GM19455 (cell line): ENCODE measurements around the gene GALT.

Experiments used
- ATAC-seq: cut with Tn5 transposase; IDR thresholded peaks from one replicate; pipeline ENCODE4 v1.9.1; 2021; ENCODE audit not compliant: unreplicated experiment

The GALT gene

DNA sequence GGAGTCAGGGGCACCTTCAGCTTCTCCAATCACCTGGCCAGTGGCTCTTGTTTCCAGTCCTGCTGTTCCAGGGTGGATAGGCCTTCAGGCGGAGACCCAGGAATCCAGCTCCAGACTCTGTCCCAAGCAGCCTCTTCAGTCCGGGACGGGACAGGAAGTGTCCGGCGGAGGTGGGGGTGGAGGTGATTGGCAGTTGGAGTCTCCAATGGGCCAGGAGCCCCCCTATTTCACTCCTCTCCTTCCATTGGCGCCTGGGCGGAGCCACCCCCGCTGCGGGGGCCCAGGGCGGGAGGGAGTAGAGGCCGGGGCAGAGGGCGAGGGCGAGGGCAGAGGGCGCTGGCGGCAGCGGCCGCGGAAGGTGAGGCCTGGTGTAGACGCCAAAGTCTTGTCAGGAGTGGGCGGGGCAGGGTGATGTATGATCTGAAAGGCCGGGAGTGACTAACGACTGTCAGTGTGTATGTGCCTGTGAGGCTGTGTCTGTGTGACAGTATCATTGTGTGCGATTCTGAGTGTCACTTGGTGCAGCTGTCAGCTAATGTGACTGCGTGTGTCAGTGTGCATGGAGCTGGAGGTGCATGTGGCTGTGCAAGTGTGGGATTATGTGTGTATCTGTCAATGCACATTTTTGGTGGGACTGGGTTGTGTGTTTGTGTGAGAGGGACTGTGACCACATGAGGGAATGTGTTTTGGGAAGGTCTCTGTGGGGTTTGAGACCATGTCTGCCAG lies 5.6 kb downstream of the GALT start, which contains the start of gene IL11RA:
TSS of gene IL11RA (plus strand) at position 310 of the 726 bp plus-strand sequence. CDS start 3,033 bp downstream, outside the sequence.
- no peak for ATAC-seq

DNA sequence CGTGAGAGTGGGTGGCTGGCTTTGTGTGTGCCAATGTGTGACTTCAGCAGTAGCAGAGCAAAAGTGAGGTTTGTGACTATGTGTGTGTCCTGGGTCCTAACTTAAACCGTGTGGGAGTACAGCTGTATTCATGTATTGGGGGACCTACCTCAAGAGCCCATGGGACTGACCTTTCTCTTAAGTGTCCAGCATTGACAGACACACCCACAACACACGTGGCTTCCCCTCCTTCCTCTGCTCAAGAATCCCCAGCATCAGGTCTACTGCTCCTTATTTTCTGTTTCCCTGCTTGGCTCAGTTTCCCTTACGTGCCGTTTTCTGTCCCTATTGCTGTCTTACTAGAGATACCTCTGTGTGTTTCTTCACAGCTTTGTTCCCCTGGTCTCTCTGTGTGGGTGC lies 6.1 kb downstream of the GALT start:
- no peak for ATAC-seq

DNA sequence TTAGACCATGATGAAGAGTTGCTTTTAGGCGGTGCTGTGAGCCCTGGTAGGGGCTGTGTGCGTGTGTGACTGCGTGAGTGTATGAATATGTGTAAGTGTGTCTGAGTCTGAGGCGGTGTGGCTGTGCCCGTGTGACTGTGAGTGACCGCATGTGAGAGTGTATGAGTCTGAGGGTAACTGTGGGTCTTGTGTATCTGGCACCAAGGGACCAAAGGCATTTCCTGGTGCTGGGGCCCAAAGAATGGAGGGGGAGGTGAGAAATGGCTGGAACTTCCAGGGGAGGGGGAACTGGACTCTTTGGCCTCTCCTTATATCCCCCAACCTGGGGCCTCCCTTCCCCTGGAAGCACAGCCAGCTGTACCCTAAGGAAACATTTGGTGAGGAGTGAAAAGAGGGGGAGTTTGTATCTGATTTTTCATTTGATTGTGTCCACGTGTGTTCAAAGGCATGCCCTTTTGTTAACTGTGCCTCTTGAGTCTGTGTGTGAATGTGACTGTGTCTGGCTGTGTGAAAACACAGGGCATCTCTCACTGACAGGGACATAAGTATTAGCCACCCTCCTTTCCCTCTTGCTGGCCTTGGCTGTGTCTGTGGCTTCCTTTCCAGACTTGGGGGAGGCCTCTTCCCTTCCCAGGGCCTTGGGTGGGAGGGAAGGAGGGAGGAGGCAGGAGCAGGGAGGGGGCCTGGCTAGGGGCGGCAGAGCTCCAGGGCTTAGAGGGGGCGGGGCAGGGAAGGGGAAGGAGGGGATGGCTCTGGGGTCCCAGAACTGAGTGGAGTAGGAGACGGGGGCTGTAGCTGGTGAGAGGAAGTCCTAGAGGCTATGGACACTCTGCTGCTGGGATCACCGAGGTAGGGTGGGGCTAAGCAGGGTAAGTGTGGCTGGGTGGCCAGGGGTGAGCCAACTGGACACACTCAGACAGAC lies 6.9 kb downstream of the GALT start:
- no peak for ATAC-seq

DNA sequence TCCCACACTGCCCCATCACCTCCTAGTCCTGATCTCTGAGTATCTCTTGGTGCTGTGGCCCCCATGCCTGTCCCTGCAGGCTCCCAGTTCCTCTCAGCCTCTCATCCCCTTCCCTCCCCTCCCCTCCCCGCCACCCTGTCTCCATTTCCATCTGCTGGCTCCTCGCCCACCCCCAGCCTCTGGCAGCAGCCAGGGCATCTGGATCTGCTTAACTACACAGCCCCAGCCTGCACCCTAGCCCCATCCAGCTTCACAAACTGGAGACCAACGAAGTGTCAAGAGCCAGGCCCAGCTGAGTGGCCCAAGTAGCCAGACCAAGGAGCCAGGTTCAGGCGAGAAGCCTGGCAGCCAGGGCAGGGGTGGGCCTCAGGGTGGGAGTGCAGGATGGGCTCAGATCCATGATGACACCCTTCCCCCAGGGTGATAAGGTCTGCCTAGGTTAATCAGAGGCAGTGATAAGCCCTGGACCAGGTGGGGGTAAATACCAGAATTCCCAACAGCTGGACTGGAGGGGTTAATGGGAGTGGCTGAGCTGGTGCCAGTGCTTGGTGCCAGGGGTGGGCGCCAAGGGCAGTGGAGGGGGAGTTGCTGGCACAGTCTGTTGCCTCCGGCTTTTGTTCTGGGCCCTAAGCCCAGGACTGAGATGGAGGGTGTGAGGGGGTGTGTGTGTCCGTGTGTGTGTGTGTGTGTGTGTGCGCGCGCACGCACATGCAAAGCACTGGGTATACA lies 8.0 kb downstream of the GALT start:
- no peak for ATAC-seq

DNA sequence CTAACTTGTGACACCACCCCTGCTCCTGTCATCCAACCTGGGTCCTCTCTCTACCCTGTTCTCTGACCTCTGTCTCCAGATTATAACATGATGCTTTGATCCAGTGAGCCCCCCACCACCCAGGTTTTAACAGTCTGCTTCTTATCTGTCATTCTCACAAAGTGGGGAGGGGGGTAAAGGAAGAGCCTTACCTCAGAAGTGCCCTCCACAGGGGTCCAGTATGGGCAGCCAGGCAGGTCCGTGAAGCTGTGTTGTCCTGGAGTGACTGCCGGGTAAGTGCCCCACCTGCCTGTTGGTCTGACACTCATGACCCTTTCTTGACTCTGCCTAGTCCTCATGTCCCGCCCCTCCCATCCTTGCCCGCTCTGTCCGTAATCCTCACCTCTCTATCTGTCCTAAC lies 8.9 kb downstream of the GALT start:
- ATAC-seq = no peak

DNA sequence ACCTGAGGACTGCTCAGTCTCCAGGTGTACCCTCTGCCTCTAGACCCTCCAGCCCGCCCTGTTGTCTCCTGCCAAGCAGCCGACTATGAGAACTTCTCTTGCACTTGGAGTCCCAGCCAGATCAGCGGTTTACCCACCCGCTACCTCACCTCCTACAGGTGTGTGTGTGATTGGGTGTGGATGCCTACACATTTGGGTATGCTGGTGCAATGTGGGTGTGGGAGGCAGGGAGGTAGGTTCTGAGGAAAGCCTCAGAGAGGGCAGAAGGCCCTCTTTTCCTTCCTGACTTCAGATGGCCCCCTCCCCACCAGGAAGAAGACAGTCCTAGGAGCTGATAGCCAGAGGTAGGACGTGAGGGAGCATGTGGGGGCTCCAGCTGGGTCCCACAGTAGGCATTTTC lies 10.5 kb downstream of the GALT start:
- no peak for ATAC-seq

DNA sequence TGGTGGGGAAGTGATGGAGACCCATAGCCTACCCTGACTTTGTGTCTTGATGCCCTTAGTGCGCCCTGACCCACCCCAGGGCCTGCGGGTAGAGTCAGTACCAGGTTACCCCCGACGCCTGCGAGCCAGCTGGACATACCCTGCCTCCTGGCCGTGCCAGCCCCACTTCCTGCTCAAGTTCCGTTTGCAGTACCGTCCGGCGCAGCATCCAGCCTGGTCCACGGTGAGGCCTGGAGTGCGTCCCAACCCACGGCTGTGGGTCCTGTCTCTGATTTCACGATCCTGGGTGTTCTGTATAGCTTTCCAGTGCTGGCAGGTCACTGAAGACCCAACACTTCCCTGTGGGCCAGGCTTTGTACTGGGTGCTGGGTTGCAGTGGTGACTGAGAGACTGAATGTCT lies 12.0 kb downstream of the GALT start:
- ATAC-seq = no peak

DNA sequence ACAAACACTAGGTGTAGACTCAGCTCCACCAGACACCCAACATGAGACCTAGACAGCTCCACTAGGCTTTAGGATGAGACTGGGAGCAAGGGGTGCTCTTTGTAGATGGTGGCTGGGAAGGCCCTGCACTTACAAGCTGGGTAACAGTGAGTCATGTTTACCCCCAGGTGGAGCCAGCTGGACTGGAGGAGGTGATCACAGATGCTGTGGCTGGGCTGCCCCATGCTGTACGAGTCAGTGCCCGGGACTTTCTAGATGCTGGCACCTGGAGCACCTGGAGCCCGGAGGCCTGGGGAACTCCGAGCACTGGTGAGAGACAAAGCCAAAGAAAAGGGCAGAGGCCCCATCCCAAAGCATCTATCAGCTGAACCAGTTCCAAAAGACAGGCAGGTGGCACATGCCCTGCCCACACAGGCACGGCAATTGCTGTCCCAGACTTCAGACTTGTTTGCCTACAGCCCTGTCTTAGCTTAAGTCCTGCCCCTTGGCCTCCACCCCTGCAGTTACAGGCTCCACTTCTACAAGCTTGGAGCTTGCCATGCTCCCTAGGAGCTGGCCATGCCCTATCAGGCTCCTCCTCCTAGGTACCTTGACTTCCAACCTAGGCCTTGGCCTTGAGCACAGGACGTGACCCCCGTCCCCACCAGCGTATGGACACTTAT lies 13.2 kb downstream of the GALT start:
- ATAC-seq = no peak

DNA sequence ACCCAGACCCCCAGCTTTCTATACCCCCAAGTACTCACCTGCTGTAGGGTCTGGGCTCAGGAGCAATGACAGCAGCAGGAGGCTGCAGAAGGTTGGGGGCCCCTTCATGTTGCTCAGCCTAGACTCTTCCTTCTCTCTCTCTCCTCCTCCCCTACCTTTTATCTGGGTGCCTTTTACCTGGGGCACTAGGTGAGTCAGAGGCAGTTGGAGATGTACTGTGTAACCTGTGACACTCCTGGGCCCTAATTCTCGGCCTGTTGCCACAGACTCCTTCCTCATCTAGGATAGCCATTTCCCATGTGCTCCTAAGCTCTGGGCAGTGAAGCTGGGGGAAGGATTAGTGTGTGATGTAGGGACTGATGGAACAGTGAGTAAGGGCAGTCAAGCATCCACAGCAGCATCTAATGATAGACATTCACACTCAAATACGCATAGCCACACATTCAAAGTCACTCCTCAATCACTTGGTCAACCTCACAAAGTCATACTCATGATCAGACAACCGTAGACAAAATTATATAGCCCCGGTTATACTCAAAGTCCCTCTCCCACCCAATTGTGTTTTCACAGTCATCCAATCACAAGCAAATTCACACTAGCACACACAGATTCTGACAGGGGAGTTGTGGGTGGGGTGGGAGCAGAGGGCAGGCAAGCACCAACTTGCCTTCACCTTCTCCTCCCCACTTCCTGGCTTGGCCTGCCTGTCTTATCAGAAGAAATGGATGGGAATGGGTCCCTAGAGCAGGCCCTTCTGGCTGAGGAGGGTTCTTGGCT lies 16.2 kb downstream of the GALT start, which contains the start of gene CCL27:
TSS of gene CCL27 (minus strand) at position 132 of the 777 bp plus-strand sequence. CDS start at position 108, 24 bp downstream.
- ATAC-seq = no peak

DNA sequence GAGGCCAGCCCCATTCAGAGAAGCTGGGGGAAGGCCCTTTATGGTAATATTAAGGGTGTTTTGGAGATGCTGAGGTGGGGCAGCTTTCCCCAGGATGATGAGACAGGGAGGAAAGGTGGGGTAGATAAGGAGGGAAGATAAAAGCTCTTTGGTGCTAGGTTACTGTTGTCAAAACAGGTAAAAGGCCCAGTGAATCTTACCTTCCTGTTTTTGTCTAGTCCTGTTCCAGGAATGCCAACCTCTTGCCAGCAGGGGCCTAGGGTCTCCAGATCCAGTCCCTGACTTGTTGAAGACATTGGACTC lies 16.8 kb downstream of the GALT start:
- no peak for ATAC-seq

DNA sequence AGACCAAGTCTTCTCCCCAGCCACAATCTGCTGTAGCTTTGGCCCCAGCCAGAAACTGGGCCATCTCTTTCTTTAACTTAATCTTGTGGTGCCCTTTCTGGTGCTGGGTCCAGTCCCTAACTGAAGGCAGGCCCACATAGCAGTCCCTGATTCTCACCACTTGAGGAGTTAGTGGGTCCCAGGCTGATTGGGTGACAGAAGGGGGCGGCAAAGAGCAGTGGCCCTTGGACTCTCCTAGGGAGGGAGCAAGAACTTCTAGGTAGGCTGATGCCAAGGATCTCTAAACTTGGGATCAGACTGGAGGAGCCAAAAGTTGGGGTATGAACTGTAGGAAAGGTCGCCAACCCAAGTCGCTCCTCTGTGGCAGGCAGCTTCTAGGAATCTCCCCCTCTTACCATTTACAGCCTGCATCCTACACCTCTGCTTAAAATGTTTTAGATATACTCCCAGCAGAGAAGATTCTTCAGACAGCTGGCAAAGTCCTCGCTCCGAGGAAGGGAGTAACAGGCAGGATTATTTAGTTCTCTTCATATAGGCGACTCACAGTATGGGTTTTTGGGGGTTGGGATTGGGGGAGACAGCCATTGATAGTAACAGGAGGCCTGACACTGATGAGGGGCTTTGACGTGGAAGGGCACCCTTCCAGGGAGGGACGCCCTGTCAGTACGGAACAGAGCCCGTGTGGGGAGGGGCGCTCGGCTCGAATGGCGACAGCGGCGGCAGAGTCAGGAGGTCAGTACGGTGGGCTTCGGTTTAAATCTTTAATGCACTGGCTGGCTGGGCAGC lies 18.0 kb downstream of the GALT start:
- peak; percentile 38 for ATAC-seq

DNA sequence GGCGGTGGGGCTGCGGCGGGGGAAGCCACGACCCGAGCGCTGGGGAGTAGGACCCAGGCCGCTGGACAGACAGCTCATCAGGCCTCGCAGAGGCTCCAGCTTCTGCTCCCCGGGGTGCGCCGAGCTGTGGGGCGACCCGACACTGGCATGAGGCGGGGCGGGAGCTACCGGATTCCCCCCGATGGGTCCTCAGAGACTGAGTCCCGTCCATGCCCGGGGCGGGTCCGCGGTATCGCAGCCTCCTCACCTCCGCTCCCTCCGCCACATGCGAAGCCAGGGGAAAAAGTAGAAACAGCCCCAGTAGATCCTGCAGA lies 18.5 kb downstream of the GALT start:
- peak; percentile 29 for ATAC-seq

DNA sequence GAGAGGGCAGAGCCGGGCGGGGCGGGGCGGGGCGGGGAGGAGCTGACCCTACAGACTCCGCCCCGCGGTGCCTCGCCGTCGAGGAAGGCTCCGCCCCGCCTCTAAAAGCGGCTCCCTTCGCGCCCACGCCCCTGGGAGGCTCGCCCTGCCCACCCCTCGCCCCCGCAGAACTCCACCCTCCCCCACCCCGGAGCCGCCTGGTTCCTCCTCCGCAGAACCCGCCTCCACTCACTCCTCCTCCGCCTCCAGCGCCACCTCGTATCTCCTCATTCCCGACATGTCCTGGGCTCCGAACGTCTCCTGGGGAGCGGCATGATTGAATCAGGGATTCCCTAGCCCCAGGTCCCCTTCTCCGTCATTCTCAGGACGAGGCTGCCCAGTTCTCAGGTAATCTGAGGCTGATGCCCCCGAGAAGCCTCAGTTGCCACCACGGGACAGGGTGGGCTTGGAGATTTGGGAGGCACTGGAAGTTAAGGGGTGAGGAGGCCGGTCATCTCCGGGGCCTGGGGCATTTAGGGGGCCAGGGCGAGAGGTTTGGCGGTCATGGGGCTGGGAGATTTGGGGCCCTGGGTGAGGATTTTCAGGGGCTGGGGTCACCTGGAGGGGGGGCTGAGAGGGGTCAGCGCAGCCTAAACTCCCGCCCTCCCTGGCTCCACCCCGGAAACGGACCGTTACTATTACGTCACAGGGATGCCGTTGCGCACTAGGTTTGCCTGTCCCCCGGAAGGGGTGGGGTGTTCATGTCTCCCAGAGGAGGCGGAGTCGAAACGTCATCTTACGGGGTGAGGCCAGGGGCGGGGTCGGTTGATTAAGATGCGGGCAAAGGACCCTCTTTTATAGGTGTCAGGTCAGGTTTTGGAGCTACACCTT lies 19.1 kb downstream of the GALT start:
- ATAC-seq = peak; percentile 71

DNA sequence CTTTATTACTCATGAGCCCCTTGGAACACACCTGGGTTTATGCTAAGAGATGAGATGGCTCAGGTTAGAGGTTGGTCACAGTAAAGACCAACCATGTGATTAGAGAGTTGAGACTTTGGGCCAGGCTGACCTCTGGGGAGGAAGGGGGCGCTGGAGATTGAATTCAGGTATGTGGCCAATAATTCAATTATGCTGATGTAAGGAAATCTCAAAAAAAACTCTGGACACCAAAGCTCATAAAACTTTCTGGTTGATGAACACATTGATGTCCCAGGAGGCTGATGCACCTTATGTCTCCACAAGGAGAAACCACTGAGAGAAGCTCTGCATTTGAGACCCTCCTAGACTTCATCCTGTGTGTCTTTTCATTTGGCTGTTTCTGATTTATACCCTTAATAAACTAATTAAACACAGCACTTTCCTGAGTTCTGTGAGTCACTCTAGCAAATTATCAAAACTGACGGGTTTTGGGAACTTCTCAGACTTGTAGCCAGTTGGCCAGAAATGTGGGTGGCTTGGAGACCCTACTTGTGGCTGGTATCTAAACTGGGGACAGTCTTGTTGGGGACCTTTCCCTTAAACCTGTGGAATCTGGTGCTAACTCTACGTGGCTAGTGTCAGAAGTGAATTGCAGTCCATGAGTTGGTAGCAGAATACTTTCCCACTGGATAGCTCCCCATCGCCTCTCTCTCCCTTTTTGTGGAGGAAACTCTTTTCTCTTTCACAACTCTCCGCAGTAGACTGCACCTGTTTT lies 23.5 kb downstream of the GALT start:
- no peak for ATAC-seq

DNA sequence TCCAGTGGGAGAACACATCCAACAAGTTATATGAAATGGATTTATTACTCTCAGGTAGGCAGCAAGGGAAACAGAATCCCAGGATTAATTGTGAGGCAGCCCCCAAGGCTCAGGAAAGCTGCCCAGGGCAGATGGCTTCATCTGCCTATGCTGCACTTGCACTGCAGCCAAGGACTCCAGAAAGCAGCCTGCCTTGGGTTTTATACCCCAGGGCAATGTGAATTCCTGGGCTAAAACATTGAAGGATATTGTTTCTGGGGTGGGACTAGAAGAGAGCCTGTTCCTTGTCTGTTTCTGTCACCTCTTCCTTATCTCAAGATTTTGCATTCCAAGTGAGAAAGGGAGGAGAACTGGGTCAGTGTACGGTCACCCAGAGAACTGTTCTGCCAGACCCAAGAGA lies 24.8 kb downstream of the GALT start:
- ATAC-seq = no peak

DNA sequence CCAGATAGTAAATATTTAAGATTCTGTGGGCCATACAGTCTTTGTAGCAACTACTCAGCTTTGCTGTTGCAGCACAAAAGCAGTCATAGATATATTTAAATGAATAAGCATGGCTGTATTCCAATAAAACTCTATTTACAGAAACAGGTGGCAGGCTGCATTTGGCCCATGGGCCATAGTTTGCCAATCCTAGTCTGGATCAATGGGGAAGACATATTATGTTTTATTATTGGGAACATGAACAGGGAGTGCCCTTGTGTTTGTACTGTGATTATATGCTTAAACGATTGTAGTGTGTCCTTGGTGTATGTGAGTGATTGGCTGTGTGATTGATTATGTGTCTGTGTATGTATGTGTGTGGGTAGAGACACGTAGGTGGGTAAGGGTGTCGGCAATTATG lies 28.0 kb downstream of the GALT start:
- no peak for ATAC-seq

DNA sequence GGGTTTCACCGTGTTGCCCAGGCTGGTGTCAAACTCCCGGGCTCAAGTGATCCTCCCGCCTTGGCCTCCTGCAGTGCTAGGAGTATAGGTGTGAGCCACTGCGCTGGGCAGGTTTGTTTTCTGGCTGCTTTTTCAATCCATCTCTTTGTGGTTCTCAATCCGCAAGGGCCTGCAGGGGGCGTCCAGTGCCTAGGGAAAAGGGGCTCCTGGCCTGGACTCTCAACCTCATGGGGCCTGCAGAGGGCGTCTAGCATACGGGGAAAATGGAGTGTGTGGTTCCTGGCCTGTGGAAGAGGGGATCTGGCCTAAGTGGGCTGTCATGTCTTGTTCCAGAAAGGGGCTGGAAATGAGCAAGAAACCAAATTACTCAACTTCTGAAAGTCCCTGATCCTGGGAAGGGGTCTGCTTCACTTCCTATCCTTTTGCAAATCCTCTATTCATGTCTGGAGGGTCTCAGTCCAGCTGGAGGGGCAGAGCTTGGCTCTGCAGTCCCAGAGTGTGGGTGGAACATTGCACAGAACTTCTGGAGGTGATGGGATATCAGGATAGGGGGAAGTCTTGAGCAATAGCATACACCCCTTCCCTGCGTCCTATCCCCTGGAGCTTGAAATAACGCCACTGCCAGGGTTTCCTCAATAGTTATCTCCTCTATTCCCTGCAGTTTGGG lies 28.7 kb downstream of the GALT start:
- no peak for ATAC-seq
